Adrenal gland (tissue), 12 donors: ENCODE data around the gene ZNF775. TPM values are rescaled to one million over a fixed set of nuclear protein-coding genes. Genes with fewer than 3 reads are reported as not detected.

Experiments used
- DNase-seq, 7 donors: peaks; one replicate each; pipeline ENCODE4 v3.0.0-alpha.2; 2019 to 2020
- H3K27ac ChIP-seq, 5 donors: fragments of 200-600 bp; sonication (generic) in 4 of 5; 1 replicate in 3 of 5; 2 replicates in 2 of 5; pipeline versions ENCODE4 v1.5.1 to v1.8.0; 2016 to 2020; ENCODE audit warnings: mild to moderate bottlenecking in 1 of 5
- H3K27me3 ChIP-seq: fragments of 200-600 bp; 2 replicates; pipeline ENCODE4 v1.8.0; 2021
- H3K36me3 ChIP-seq, 2 donors: fragments of 200-600 bp; replicated peaks in 1 of 2; 1 replicate in 1 of 2; 2 replicates in 1 of 2; pipeline versions ENCODE4 v1.5.1 to v1.8.0; 2018 to 2022
- H3K4me1 ChIP-seq, 2 donors: fragments of 200-600 bp; replicated peaks in 1 of 2; 1 replicate in 1 of 2; 2 replicates in 1 of 2; pipeline versions ENCODE4 v1.5.1 to v1.8.0; 2018 to 2021
- H3K4me3 ChIP-seq, 4 donors: fragments of 200-600 bp; sonication (generic) in 3 of 4; one replicate each; pipeline ENCODE4 v1.5.1; 2016 to 2018
- H3K9me3 ChIP-seq, 3 donors: fragments of 200-600 bp; sonication (generic) in 1 of 3; replicated peaks in 1 of 3; 1 replicate in 2 of 3; 2 replicates in 1 of 3; pipeline versions ENCODE4 v1.5.1 to v1.8.0; 2016 to 2021
- POLR2A ChIP-seq, 2 donors: fragments of 450-650 bp; IDR thresholded peaks; one replicate each; pipeline ENCODE4 v1.6.1; 2017; ENCODE audit warnings: antibody characterized with exemption in 2 of 2, mild to moderate bottlenecking in 2 of 2, moderate library complexity in 1 of 2
- WGBS, 4 donors: extraction: QIAGEN DNeasy Blood & Tissue Kit in 2 of 4; methylation state at CpG; one replicate each; pipeline versions ENCODE4 v1.1.5 to v1.1.7; 2013 to 2017; 5-methylcytosine and 5-hydroxymethylcytosine counted together
- intact Hi-C, 2 donors: fragments of 100-400 bp; cut with DNase I; formaldehyde crosslinking; loops; one replicate each; pipeline versions ENCODE4 v1.14.1 to v1.15.0; 2022 to 2023
- polyA plus RNA-seq, 3 donors: library from polyadenylated mRNA; stranded (reverse); fragments of 200-250 nt in 2 of 3; fragments of 350-450 nt in 1 of 3; fragmentation: Illumina TruSeq in 1 of 3; extraction: RNeasy Lipid Tissue Mini Kit (QIAGEN cat#74804) in 1 of 3; gene quantifications; one replicate each; pipeline ENCODE4 v1.2.3, GENCODE V29; 2013 to 2014
- total RNA-seq, 9 donors: library from RNA; depleted of rRNA in 4 of 9; stranded (reverse); fragments of >200 nt in 4 of 9; fragments of 120-200 nt in 1 of 9; fragmentation: NEBNext Ultra II Directional in 1 of 9; extraction: Animal tissue kit (Norgen Biotek cat#: 25700) in 1 of 9; gene quantifications; one replicate each; pipeline versions ENCODE4 v1.1.0 to v1.2.4, GENCODE V29; 2013 to 2023
- TF ChIP-seq, protein P1 (sequence below), 6 experiments: fragments of 450-650 bp in 4 of 6; fragments of 200-600 bp in 2 of 6; sonication (generic) in 1 of 6; IDR thresholded peaks; 1 replicate in 5 of 6; 2 replicates in 1 of 6; pipeline versions ENCODE4 v1.5.1 to v1.8.0; 2016 to 2021; ENCODE audit warnings: antibody characterized with exemption in 6 of 6, mild to moderate bottlenecking in 2 of 6, moderate library complexity in 1 of 6
- donor health status: healthy with polysubstance abuse.
- donor health status: Bipolar disorder and iron deficiency.
- donor health status: DM: yes; HTN: yes; CAD: no.
- donor health status: DM: no; HTN: no; CAD: no.
- donor health status: DM: no; HTN: no; CAD: no.
- donor health status: DM: yes; HTN: yes; CAD: no.

Gene ZNF775
- total and polyA plus RNA-seq, 12 donors, result 0.26 to 13.9 (median 6.1) TPM

DNA sequence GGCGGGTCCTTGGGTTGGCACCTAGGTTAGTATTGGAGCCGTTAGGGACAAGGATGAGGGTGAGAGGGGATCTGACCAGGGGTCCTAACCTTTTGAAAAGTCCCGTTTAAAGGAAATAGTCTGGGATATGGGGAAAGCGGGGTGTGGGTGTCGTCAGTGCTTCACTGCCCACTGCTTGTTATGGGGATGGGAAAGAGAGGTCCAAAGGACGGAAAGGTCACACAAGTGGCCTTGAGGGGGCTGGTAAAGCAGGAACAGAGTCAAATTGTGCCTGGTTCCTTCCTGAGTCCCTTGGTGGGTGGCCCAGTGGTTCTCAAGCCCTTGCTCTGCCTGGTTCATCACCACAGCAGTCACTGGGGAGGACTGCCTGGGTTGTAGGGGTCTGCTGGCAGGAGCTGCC, 2.6 kb upstream of the ZNF775 start:
- Histone ChIP-seq H3K27ac (peak overlapping the region in 2 of 5 donors; percentile 13), H3K9me3 (no peaks in the 10 kb centered on the region), H3K36me3 (peaks cover 0 to 31% of the 10 kb centered on the region in 2 donors), H3K27me3 (no peaks in the 10 kb centered on the region), H3K4me3 (no peak overlapping the region), H3K4me1 (peaks cover 4 to 38% of the 10 kb centered on the region in 2 donors)
- TF ChIP-seq, protein P1, sequence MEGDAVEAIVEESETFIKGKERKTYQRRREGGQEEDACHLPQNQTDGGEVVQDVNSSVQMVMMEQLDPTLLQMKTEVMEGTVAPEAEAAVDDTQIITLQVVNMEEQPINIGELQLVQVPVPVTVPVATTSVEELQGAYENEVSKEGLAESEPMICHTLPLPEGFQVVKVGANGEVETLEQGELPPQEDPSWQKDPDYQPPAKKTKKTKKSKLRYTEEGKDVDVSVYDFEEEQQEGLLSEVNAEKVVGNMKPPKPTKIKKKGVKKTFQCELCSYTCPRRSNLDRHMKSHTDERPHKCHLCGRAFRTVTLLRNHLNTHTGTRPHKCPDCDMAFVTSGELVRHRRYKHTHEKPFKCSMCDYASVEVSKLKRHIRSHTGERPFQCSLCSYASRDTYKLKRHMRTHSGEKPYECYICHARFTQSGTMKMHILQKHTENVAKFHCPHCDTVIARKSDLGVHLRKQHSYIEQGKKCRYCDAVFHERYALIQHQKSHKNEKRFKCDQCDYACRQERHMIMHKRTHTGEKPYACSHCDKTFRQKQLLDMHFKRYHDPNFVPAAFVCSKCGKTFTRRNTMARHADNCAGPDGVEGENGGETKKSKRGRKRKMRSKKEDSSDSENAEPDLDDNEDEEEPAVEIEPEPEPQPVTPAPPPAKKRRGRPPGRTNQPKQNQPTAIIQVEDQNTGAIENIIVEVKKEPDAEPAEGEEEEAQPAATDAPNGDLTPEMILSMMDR (IDR thresholded peaks at IDR 0.05), result no peak
- no peak for TF ChIP-seq POLR2A (IDR thresholded peaks at IDR 0.05)
- DNase-seq, result no peak
- WGBS, 4 donors, result 61 to 67% (median 65%) methylated on average over 6 of the region's 6 CpGs
- intact Hi-C loops, result no loop called here

DNA sequence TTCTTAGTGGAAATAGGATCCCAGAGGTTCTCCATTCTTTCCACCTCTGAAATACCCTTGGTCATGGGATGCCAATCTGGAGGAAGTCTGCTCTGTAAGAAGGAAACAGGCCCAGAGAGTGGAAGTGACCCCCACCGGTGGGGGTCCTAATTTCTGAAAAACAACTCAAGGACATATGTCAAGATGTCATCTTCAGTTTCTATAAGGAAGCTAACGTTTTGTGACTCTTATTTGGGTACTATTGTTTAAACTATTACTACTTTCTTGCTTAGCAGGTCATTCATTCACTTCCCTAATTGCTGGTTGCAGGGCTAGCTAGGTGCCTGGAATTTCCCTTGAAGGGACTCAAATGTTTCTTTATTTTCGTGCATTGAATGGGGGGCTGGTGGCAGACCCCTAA, 1.9 kb upstream of the ZNF775 start:
- DNase-seq, result peak in 1 of 7 donors; percentile 48
- intact Hi-C loops, result no loop called here
- no peak for TF ChIP-seq POLR2A (IDR thresholded peaks at IDR 0.05)
- TF ChIP-seq, protein P1 (IDR thresholded peaks at IDR 0.05), result no peak
- Histone ChIP-seq H3K27me3 (no peaks in the 10 kb centered on the region), H3K36me3 (peaks cover 0 to 25% of the 10 kb centered on the region in 2 donors), H3K9me3 (no peaks in the 10 kb centered on the region), H3K4me1 (peaks cover 4 to 38% of the 10 kb centered on the region in 2 donors), H3K27ac (peak overlapping the region in 2 of 5 donors; percentile 13 to 91), H3K4me3 (no peak overlapping the region)
- 35 to 45% (median 36%) methylated on average over 3 of the region's 3 CpGs for WGBS, 4 donors

DNA sequence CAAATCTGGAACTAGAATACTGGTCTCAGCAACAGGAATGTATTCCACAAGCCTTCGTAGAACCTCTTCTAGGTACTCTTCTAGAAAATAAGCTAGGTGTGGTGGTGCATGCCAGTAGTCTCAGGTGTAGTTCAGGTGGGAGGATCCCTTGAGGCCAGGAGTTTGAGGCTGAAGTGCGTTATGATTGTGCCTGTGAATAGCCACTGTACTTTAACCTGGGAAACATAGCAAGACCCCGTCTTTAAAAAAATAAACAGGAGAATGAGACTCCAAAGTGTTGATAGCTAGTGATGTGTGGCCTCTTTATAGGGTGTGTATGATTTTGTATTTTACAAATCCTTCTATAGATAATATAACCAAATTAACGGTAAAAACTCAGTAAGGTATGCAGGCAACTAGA, 1.5 kb upstream of the ZNF775 start:
- H3K4me1 ChIP-seq, result peaks cover 4 to 43% of the 10 kb centered on the region in 2 donors
- H3K4me3 ChIP-seq, result no peak overlapping the region
- peak in 1 of 7 donors; percentile 41 for DNase-seq
- H3K36me3 ChIP-seq, result peaks cover 0 to 20% of the 10 kb centered on the region in 2 donors
- intact Hi-C loops, result no loop called here
- H3K9me3 ChIP-seq, result no peaks in the 10 kb centered on the region
- H3K27me3 ChIP-seq, result no peaks in the 10 kb centered on the region
- 66 to 78% (median 72%) methylated on average over 4 of the region's 4 CpGs for WGBS, 4 donors
- peak overlapping the region in 3 of 5 donors; percentile 71 to 94 (median 91) for H3K27ac ChIP-seq
- no peak for TF ChIP-seq POLR2A (IDR thresholded peaks at IDR 0.05)
- TF ChIP-seq, protein P1 (IDR thresholded peaks at IDR 0.05), result no peak

DNA sequence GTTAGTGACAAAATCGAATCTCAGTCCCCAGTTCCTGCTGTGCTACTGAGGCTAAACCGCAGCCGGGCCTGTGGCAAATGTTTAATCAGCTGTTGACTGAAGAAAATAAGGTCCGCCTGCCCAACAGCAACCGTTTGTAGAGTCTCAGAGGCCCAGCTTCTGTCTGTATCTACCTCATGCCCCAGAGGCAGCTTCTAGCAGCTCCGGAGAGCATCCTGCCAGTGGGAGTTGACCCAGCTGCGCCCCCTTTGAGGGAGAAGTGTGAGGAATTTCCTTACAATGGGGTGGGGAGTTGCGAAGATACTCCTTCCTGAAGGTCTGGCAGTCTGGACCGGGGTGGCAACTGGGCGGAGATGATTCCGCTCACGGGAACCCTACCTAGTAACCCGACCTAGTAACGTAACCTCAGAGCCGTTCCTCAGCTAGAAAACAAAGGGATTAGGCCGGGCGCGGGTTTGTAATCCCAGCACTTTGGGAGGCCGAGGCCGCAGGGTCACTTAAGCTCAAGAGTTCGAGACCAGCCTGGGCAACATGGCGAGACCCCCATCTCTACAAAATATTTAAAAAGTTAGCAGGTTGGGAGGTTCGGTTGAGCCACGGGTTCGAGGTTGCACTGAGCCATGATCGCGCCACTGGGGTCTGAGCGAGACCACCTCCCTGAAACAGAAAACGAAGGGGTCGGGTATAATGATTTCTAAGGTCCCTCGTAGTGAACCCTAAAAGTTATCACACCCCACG, 846 bp upstream of the ZNF775 start:
- peak in 6 of 7 donors; percentile 49 to 85 (median 58) for DNase-seq
- Histone ChIP-seq H3K4me3 (peak overlapping the region in 3 of 4 donors; percentile 82 to 97 (median 92)), H3K36me3 (peaks cover 0 to 14% of the 10 kb centered on the region in 2 donors), H3K27me3 (no peaks in the 10 kb centered on the region), H3K9me3 (no peaks in the 10 kb centered on the region), H3K27ac (peak overlapping the region; percentile 71 to 94 (median 88)), H3K4me1 (peaks cover 4 to 49% of the 10 kb centered on the region in 2 donors)
- intact Hi-C loops, result no loop called here
- 13 to 24% (median 16%) methylated on average over 28 to 32 of the region's 32 CpGs for WGBS, 4 donors
- TF ChIP-seq POLR2A (IDR thresholded peaks at IDR 0.05), result no peak
- TF ChIP-seq, protein P1 (IDR thresholded peaks at IDR 0.05), result no peak
